Omental fat pad (tissue), 4 donors: Measurements from ENCODE around the gene HSPBP1. TPM values are rescaled to one million over a fixed set of nuclear protein-coding genes. Genes with fewer than 3 reads are reported as not detected.

Source experiments
- ATAC-seq: fragments of 150-250 bp; one replicate; pipeline ENCODE4 v1.9.1; 2016; ENCODE audit warnings: mild to moderate bottlenecking, moderate library complexity; ENCODE audit not compliant: low FRiP score
- DNase-seq: peaks from one replicate; pipeline ENCODE4 v3.0.0-alpha.2; 2019; ENCODE audit warnings: low spot score
- CTCF ChIP-seq, 3 donors: fragments of 450-650 bp; IDR thresholded peaks; one replicate each; pipeline ENCODE4 v1.5.1; 2016 to 2017; ENCODE audit warnings: antibody characterized with exemption in 3 of 3, mild to moderate bottlenecking in 3 of 3, moderate library complexity in 2 of 3
- total RNA-seq, 4 donors: library from RNA; depleted of rRNA; stranded (reverse); fragments of >200 nt; gene quantifications; one replicate each; pipeline ENCODE4 v1.1.0, GENCODE V29; 2016

The HSPBP1 gene
- total RNA-seq, 4 donors from 2014 or later = 19.5 to 25.9 (median 21.2) TPM

- no peak for ATAC-seq
- TF ChIP-seq CTCF (IDR thresholded peaks at IDR 0.05) = no peak
- DNase-seq = no peak
Observed at GRCh38 chr19:55253842-55254624, 25.9 kb downstream of the HSPBP1 start.

- TF ChIP-seq CTCF (IDR thresholded peaks at IDR 0.05) = no peak
- DNase-seq = no peak
- no peak for ATAC-seq
Observed at GRCh38 chr19:55252760-55253663, 26.9 kb downstream of the HSPBP1 start.

- TF ChIP-seq CTCF (IDR thresholded peaks at IDR 0.05) = no peak
- DNase-seq = no peak
- no peak for ATAC-seq
Observed at GRCh38 chr19:55251341-55252081, 28.4 kb downstream of the HSPBP1 start.

- TF ChIP-seq CTCF (IDR thresholded peaks at IDR 0.05) = no peak
- ATAC-seq (no peak), DNase-seq (no peak)
Observed at GRCh38 chr19:55250262-55251036, 29.5 kb downstream of the HSPBP1 start.

GRCh38 chr19:55249841-55250240 lies 30.1 kb downstream of the HSPBP1 start:
- no peak for TF ChIP-seq CTCF (IDR thresholded peaks at IDR 0.05)
- no peak for ATAC-seq
- DNase-seq = no peak

GRCh38 chr19:55248704-55249103 lies 31.2 kb downstream of the HSPBP1 start:
- ATAC-seq (no peak), DNase-seq (no peak)
- TF ChIP-seq CTCF (IDR thresholded peaks at IDR 0.05) = no peak
